HTR-8/SVneo (cell line): ENCODE results near the gene SAMD15.
"Not testable (repeated sequence)": the region's sequence is repeated elsewhere in the genome, so short reads cannot be mapped to it uniquely, and the experiment has no call there.

Source experiments
- DNase-seq: peaks from one replicate; pipeline ENCODE4 v3.0.0; 2011; ENCODE audit warnings: low spot score, mixed read lengths; ENCODE audit not compliant: insufficient read length
- FAIRE-seq: peaks from 2 replicates; lab custom pipeline; 2011; peaks lifted over from hg19 to GRCh38; lab: Jason Lieb, UNC

Gene SAMD15

DNA sequence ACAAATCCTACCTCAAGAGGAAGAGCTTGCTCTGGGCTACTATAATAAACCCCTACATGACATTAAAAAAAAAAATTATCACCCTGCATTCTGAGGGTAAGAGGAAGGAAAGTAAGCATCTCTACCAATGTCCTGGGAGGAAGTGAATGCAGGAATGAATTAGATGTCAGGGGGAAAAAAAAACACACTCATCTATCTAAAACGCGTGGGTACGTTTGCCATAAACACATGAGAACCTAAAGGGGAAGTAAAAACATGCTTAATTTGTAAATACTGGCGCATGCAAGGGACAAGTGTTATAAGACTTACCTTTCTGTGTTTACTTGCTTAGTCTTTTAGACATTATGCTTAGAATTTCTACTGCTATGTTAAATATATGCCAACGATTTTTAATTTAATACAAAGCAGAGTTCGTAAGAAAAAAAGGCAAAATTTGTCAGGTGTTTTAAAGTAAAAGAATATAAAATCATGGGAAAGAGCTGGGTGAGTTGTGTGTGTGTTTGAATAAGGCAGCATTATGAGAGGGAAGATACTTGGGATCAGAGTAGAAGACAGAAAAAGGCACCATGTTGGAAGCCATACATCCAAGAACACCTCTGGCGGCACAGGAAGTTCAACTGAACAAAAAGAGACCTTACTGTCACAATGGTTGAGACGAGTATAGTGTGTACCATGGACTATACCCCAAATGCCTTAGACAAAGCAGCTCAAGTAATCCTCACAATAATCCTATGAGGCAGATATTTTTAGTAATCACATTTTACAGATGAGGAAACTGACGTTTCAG lies 1.8 kb upstream of the SAMD15 start:
- no peak for DNase-seq
- FAIRE-seq, result no peak

DNA sequence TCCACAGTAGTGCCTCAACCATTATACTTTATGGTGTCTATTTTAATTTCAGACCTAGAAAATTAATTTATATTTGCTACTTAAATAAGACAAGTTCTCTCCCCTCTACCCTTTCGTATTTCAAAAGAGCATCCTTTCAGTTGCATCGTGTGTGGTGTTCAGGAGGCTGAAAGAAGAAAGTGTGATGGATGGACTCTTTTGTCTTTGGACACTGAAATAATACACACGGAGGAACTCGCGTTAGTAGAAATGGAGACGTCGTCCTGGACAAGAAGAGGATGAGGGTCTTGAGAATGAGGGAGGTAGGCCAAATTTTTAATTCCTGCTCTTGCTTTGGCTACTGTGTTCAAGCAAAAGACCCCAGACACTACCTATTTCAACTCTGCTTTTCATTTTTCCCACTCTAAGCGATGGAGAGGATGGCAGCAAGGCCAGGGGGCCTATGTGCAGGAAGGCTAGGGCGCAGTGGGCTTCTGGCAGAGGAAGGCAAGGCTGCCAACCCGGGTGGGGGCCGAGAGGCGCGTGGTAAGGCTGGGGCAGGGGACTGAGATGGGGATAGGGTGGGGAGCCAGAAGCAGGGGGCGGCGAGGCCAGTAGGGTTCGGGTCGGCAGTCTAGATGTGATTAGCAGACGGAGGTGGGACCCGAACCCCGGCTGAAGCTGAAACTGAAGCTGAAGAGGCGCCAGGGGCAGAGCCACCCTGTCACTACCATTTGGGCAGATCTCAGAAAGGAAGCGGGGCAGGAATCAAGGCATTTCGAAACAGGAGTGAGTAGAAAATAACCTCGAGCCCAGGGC lies 1.0 kb upstream of the SAMD15 start:
- FAIRE-seq, result peak; percentile 23

DNA sequence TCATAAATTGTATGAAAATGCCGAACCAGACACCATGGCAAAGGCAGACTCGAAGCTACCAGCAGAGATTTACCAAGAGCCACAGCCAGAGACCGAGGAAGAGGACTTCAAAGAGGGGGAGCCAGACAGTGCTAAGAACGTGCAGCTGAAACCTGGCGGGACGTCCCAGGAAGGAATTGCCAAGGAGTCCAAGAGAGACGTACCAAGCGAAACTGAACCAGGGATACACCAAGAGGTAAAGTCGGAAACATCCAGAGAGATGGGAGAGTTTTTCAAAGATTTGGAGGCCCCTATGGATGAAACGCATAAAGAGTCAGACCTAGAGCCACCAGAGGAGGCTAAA lies 294 bp downstream of the SAMD15 start:
- DNase-seq, result no peak
- no peak for FAIRE-seq

More for the DNA sequence above, 1.0 kb upstream of the SAMD15 start:
- DNase-seq, result peak; percentile 55

DNA sequence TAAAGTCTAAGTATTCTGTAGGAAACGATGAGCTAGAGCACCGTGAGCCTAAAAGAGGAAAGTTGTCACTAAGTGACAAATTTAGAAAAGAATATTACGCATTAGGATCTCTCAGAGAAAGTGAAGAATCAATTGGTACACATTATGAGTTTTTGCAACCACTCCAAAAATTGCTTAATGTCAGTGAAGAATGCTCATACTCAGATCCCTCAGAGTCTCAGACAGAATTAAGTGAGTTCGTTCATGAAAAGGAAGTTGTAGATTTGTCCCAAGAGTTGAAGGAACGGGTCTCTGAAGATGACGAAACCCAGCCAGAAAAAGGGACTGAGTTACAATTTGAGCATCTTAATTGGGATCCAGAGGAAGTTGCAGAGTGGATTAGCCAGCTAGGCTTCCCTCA lies 1.5 kb downstream of the SAMD15 start:
- FAIRE-seq (no peak), DNase-seq (no peak)

DNA sequence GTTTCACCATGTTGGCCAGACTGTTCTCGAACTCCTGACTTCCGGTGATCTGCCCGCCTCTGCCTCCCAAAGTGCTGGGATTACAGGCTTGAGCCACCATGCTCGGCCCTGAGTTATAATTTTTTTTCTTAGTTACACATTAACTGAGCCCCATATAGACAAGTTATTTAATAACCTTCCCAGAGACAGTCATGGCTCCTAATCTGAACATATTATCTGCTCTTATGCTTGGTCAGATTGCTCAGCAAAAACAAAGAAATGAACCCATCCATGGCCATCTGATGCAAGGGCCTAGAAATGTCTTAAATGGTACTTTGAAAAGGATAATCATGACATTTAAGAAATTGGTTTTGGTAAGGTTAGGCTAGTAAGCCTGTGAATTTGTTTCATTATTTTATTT lies 13.0 kb downstream of the SAMD15 start:
- FAIRE-seq (no peak), DNase-seq (no peak)

DNA sequence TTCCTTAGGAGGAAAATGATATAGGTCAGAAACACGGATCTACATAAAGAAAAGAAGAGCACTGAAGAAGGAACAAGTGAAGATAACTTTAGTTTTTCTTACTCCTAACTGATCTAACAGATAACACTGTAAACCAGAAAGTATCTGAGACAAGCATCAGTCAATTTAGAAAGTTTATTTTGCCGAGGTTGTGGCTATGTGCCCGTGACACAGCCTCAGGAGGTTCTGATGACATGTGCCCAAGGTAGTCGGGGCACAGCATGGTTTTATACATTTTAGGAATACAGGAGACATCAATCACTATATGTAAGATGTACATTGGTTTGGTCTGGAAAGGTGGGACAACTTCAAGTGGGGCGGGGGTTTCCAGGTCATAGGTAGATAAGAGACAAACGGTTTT lies 23.0 kb downstream of the SAMD15 start:
- FAIRE-seq (peak; percentile 58), DNase-seq (no peak)

DNA sequence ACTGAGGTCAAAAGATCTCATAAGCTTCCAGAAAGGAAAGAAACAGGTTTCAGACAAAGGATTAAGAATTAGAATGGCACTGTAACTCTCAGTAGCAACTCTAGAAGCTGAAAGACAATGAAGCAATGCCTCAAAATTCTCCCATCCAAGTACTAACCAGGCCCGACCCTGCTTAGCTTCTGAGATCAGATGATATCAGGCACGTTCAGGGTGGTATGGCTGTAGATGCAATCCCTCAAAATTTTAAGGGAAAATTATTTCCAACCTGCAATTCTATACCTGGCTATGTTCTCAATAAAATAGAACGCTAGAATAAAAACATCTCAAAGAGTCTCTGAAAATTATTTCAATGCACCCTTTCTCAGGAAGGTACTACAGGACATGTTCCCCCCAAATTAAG lies 26.6 kb downstream of the SAMD15 start:
- no peak for DNase-seq
- no peak for FAIRE-seq

DNA sequence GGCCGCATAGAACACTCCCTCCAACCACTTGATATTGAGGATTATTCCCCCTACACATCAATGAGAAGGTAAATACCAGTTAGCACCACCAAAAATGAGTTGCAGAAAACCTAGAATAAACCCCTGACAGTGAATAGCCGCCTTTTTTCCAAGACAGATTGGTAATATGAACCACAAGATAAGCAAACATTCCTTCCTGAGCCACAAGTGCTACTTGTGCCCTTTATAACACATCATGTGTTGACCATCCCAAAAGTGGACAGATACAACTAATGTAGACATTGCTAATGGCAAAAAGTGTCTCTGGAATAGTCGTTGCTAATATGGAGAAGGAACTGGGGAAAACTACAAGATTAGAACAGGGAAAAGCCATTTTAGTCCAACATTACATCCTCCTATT lies 28.9 kb downstream of the SAMD15 start:
- DNase-seq (no peak), FAIRE-seq (peak; percentile 33)

DNA sequence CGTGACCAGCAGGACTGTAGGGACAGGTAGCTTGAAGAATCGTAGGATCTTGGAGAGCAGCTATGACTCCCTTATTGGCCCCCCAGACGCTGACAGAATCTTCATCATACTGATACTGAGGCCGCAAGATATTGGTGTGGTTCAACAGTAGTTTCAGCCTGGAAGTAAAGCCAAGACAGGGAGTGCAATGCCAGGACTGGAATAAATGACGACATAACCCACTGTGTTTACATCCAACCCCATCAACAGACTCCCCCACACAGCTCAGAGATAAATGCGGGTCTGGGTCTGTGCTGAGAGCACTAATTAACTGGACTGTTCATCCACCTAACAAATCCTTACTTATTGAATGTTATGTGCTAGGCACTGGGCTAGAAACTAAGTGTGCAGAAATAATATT lies 29.5 kb downstream of the SAMD15 start:
- DNase-seq (no peak), FAIRE-seq (peak; percentile 59)

DNA sequence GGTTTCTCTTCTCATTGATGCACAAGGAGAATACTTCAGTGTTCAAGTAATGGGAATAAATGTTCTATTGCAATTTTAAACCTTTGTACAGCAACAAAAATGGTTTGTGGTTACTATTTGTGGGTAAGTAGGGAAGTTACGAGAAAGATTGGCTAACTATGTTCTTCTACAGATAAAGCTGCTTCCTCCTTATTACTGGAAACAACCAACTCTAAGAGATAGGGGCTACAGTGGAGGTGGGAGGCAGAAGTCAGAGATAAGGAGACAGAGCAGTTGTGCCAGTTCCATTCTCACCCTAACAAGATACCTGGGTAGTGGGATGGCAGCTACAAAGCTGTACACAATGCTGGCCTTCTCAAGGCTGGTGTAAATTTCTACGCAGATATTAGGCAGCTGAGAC lies 30.0 kb downstream of the SAMD15 start:
- no peak for FAIRE-seq
- DNase-seq, result no peak

DNA sequence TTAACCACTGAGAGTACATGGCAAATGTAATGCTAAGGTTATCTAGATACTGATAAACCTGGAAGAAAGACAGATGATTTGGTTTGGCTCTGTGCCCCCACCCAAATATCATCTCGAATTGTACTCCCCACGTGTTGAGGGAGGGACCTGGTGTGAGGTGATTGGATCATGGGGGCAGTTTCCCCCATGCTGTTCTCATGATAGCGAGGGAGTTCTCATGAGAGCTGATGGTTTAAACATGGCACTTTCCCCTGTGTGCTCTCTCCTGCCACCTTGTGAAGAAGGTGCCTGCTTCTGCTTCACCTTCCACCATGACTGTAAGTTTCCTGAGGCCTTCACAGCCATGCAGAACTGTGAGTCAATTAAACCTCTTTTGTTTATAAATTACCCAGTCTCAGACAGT lies 32.0 kb downstream of the SAMD15 start:
- FAIRE-seq, result peak; percentile 44

DNA sequence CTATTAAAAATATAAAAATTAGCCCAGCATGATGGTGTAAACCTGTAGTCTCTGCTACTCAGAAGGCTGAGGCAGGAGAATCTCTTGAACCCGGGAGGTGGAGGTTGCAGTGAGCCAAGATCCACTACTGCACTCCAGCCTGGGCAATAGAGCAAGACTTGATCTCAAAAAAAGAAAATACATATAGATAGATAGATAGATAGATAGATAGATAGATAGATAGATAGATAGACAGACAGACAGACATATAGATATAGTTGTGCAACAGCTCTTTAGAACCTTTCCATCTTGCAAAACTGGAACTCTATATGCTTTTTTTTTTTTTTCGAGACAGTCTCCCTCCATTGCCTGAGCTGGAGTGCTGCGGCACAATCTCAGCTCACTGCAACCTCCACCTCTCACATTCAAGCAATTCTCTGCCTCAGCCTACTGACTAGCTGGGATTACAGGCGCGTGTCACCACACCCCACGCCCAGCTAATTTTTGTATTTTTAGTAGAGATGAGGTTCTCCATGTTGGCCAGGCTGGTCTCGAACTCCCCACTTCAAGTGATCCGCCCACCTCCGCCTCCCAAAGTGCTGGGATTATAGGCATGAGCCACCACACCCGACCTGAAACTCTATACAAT lies 38.3 kb downstream of the SAMD15 start:
- not testable (repeated sequence) for FAIRE-seq, DNase-seq

More for the DNA sequence above, 32.0 kb downstream of the SAMD15 start:
- no peak for DNase-seq

DNA sequence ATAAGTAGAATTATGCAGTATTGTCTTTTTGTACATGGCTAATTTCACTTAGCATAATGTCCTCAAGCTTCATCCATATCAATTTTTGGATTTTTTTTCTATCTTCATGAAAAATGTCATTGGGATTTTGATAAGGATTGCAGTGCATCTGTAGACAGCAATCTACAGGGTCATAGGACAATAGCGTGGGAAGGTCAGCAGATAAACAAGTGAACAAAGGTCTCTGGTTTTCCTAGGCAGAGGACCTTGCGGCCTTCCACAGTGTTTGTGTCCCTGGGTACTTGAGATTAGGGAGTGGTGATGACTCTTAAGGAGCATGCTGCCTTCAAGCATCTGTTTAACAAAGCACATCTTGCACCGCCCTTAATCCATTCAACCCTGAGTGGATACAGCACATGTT lies 38.9 kb downstream of the SAMD15 start:
- not testable (repeated sequence) for DNase-seq, FAIRE-seq

DNA sequence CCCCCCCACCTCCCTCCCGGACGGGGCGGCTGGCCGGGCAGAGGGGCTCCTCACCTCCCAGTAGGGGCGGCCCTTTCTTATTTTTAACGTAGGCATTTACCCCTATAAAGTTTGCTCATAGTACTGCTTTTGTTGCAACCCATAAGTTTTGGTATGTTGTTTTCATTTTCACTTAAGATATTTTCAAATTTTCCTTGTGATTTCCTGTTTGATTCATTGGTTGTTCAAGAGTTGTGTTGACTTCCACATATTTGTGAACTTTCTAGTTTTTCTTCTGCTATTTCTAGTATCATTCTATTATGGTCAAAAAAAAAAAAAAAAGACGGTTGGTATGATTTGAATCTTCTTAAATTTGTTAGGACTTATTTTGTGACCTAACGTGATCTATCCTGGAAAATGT lies 39.7 kb downstream of the SAMD15 start:
- FAIRE-seq (no peak), DNase-seq (no peak)

DNA sequence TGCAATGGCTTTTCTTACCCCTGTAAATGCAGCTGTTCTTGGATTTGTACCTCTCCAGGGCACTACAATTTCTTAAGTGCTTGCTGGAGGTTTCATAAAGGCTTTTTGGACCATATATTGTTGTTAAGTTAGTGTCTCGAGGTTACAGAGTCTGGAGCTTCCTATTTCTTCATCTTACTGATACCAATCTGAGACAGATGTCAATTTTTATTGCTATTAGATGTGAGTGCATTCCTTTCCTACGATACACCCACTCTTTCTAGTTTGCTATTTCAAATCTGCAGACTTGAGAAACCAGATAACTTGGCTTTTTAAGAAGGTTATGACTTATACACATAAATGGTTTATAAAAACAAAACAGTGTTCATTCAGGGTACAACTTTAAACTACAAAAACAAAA lies 44.0 kb downstream of the SAMD15 start:
- DNase-seq, result no peak

DNA sequence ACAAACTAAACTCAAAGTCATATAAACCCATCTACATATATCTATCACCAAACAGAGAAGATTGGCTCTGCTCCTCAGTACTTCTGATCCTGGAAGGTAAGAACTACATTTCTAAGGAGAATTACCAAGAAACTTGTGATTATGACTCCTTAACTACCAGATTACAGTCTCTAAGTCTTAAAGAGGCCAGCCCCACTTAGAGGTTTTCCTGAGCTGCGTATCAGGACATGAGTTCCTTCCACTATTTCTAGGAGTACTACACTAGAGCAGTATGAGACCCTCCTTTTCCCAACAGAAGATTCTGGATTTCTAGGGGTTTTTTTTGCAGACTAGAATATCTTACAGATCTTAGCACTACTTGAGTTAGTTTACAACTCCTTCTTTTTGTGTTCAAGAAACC lies 46.2 kb downstream of the SAMD15 start, which contains the start of gene NOXRED1:
Gene NOXRED1 (minus strand): TSS at position 101 of the 400 bp plus-strand sequence. CDS start 634 bp downstream, outside the sequence.
- DNase-seq, result no peak
- peak; percentile 67 for FAIRE-seq

More for the DNA sequence above, 44.0 kb downstream of the SAMD15 start:
- no peak for FAIRE-seq

DNA sequence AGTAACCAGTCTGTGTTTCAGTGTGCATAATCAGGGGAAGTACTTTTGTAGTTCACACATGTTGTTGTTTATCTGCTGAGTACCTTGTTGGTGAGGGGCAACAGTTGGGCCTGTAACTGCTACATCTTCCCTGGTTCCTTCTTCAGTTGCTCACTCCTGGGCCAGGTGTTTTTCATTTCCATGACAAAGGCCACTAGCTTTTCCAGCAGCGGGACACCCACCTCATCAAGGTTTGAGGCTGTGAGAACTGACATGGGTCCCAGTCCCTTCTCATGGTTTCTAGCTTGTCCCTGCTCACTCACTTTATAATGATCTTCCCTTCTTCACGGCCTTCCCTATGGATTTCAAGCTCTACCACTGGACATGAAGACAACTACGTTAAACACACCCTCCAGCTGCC lies 47.7 kb downstream of the SAMD15 start:
- DNase-seq, result no peak
- FAIRE-seq, result peak; percentile 81

DNA sequence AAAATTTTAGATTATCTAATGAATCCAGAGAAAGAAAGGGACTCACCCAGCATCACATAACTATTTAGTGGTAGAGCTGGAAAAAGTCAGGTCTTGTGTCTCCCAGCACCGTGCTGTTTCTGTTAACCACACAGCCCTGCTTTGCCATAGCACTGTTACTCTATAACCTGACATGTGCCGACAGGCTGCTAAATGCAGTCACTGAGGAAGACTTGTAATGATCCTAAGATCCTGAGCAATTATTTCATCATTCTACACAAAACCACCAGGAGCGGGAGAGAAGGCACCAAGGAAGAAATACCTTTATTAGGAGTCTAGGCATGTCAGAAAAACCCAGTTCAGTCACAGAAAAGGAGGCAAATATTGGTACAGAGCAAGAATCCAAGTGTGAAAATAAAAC lies 49.2 kb downstream of the SAMD15 start:
- FAIRE-seq (no peak), DNase-seq (no peak)

DNA sequence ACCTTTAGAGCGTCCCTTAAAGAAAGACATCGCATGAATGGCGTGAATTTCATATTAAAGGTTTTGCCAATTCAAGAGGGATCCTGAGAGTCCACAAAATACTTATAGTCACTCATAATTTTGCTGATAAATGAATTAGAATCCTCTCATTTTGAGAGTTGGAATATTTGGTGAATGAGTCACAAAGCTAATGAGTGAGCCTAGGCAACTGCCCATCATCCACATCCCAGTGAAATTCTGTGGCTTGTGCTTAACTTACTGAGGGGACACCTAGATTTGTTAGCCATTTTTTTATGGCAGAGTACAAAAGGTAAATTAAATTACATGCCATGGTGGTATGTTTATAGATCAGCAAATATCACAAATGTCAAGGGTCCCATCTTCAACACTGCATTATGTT lies 58.9 kb downstream of the SAMD15 start:
- DNase-seq (no peak), FAIRE-seq (no peak)

DNA sequence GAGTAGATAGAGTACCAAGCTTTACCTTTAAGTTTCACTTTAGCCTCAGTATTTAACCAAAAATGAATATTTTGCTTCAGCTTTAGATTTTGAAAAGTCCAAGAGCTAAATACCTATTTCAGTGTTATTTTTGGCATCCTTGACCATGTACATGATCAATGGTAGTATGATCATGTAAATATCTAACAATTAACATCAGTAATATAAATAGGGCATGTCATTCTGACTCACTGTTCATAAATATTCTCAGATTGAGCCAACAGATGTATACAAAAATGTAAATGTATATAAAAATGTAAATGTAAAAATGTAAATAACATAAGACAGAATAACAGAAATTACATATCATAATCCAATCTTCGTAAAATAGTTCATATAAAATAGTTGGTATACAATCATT lies 61.4 kb downstream of the SAMD15 start:
- FAIRE-seq (peak; percentile 38), DNase-seq (no peak)

DNA sequence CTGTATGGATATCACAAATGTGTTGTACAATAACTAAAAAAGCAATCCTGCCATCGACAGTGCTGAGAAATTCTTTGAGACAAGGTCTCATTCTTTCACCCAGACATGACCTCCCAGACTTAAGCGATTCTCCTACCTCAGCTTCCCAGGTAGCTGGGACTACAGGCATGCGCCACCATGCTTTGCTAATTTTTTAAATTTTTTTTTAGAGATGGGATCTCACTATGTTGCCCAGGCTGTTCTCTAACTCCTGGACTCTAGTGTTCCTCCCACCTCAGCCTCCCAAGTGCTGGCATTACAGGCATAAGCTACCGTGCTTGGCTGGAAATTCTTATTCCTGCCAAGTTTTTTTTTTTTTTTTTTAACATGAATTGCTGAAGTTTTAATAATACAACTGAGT lies 62.7 kb downstream of the SAMD15 start:
- FAIRE-seq (no peak), DNase-seq (no peak)
